Gastroesophageal sphincter (tissue), 3 donors: Measurements from ENCODE around the gene ACOX3.

Experiments
- POLR2A ChIP-seq, 2 donors: fragments of 450-650 bp; IDR thresholded peaks; one replicate each; pipeline ENCODE4 v1.6.1; 2017; ENCODE audit warnings: antibody characterized with exemption in 2 of 2, mild to moderate bottlenecking in 2 of 2, moderate library complexity in 1 of 2
- TF ChIP-seq, protein P1 (sequence below), 4 experiments: fragments of 200-600 bp in 2 of 4; fragments of 450-650 bp in 2 of 4; sonication (generic) in 1 of 4; IDR thresholded peaks; one replicate each; pipeline ENCODE4 v1.5.1; 2017 to 2019; ENCODE audit warnings: antibody characterized with exemption in 4 of 4, mild to moderate bottlenecking in 2 of 4, moderate library complexity in 2 of 4

DNA sequence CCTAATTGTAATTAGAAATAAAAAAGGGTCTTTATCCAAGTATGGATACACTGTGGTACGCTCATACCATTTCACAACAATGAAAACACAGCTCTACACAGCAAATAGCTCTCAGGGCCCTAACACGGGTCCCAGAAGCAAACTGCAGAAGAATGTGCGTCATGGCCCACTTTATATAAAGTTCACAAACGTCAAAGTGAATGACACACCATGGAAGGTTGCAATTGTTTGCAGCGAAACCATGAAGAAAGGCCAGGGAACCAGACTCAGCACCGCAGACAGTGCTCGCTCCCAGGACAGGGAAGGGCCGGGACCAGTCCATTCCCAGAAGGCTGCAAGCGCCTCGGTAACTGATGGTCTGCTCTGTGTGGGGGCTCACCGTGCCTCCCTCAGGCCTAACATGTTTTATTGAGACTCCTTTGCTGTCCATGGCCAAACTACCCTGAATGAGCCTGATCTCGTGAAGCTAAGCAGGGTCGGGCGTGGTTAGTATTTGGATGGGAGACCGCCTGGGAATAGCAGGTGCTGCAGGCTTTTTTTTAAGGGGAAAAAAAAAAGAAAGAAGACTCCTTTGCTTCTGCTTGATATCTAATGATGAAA is 47.8 kb downstream of the ACOX3 start:
- TF ChIP-seq, protein P1, sequence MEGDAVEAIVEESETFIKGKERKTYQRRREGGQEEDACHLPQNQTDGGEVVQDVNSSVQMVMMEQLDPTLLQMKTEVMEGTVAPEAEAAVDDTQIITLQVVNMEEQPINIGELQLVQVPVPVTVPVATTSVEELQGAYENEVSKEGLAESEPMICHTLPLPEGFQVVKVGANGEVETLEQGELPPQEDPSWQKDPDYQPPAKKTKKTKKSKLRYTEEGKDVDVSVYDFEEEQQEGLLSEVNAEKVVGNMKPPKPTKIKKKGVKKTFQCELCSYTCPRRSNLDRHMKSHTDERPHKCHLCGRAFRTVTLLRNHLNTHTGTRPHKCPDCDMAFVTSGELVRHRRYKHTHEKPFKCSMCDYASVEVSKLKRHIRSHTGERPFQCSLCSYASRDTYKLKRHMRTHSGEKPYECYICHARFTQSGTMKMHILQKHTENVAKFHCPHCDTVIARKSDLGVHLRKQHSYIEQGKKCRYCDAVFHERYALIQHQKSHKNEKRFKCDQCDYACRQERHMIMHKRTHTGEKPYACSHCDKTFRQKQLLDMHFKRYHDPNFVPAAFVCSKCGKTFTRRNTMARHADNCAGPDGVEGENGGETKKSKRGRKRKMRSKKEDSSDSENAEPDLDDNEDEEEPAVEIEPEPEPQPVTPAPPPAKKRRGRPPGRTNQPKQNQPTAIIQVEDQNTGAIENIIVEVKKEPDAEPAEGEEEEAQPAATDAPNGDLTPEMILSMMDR (IDR thresholded peaks at IDR 0.05) = no peak
- TF ChIP-seq POLR2A (IDR thresholded peaks at IDR 0.05) = no peak
